ENCODE measurements around the gene KCNH1. TPM values are rescaled to one million over a fixed set of nuclear protein-coding genes. Genes with fewer than 3 reads are reported as not detected.

KCNH1 gene
- total RNA-seq, 1 donor from 2014 or later, result 0.10 TPM

DNA sequence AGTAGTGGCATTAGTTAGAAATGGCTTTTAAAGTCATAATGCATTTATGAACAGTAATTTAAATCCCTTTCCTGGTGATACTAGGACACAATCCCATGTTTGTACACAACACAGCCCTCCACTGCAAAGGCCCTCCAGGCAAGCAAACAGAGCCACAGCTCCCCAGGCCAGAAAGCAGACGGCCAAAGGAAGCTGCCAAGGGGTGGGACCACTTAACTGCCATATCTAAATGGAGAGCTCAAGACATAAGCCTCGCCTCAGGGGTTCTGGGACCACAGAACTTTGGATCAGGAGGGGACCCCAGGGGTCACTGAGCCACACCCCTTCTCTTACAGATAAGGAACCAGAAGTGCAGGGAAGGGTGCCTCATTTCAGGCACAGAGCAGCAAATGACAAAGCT is 189.7 kb downstream of the KCNH1 start:
- no peaks in the 10 kb centered on the region for H3K27me3 Mint-ChIP-seq (ENCODE audit: unreplicated experiment)

DNA sequence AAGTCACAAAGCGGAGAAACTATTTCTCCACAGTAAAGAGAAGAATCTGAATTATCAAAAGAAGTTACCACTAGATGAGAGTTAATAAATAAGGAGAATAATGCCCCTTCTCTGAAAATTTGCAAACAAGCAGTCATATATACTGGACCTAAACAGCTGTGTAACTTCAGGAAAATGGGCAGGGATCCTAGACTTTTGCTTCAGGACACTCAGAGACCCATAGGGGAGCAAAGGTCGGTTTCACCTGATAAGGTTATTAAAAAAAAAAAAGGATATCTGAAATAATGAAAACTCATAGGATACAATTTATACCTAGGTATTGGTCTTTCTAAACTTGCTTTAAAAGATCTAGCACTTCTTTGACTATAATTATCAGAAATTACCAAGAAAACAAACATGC is 191.4 kb downstream of the KCNH1 start:
- Mint-ChIP-seq H3K27me3 (ENCODE audit: unreplicated experiment) (no peaks in the 10 kb centered on the region), H3K27ac (ENCODE audit: unreplicated experiment) (no peak overlapping the region), H3K4me1 (ENCODE audit: unreplicated experiment) (no peaks in the 10 kb centered on the region), H3K9me3 (ENCODE audit: unreplicated experiment) (no peaks in the 10 kb centered on the region), H3K4me3 (ENCODE audit: unreplicated experiment) (no peak overlapping the region), H3K36me3 (ENCODE audit: low read depth, unreplicated experiment) (no peaks in the 10 kb centered on the region)
- TF ChIP-seq, protein P1, sequence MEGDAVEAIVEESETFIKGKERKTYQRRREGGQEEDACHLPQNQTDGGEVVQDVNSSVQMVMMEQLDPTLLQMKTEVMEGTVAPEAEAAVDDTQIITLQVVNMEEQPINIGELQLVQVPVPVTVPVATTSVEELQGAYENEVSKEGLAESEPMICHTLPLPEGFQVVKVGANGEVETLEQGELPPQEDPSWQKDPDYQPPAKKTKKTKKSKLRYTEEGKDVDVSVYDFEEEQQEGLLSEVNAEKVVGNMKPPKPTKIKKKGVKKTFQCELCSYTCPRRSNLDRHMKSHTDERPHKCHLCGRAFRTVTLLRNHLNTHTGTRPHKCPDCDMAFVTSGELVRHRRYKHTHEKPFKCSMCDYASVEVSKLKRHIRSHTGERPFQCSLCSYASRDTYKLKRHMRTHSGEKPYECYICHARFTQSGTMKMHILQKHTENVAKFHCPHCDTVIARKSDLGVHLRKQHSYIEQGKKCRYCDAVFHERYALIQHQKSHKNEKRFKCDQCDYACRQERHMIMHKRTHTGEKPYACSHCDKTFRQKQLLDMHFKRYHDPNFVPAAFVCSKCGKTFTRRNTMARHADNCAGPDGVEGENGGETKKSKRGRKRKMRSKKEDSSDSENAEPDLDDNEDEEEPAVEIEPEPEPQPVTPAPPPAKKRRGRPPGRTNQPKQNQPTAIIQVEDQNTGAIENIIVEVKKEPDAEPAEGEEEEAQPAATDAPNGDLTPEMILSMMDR (IDR thresholded peaks at IDR 0.05; ENCODE audit: unreplicated experiment), result no peak
- DNase-seq (ENCODE audit: low spot score), result no peak

More for the DNA sequence above, 189.7 kb downstream of the KCNH1 start:
- H3K27ac Mint-ChIP-seq (ENCODE audit: unreplicated experiment), result no peak overlapping the region
- H3K4me1 Mint-ChIP-seq (ENCODE audit: unreplicated experiment), result no peaks in the 10 kb centered on the region
- no peak overlapping the region for H3K4me3 Mint-ChIP-seq (ENCODE audit: unreplicated experiment)
- no peaks in the 10 kb centered on the region for H3K36me3 Mint-ChIP-seq (ENCODE audit: low read depth, unreplicated experiment)
- H3K9me3 Mint-ChIP-seq (ENCODE audit: unreplicated experiment), result no peaks in the 10 kb centered on the region
- no peak for DNase-seq (ENCODE audit: low spot score)
- TF ChIP-seq, protein P1 (IDR thresholded peaks at IDR 0.05; ENCODE audit: unreplicated experiment), result no peak

DNA sequence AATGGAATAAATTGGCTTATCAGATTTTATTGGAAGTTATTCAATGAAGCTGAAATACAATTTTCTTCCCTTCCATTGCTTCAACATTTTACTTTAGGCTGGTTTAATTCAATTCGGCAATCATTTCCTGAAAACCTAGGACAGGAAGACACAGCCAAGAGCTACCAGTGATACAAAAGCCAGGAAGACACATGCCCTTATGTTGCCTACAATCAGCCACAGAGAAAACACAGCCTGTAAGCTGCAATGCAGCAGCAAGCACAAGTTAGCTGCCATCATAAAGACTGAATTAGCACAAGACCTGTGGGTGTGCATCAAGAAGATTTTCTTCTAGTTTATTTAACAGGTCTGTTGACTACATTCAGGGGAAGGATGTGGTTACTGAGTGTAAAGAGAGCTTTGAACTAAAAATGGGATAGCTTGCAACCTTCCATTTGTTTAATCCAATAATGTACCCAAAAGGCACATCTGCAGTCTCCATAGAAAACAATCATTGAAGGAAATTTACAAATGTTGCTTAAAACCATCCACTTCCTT is 193.8 kb downstream of the KCNH1 start:
- no peak for DNase-seq (ENCODE audit: low spot score)
- Mint-ChIP-seq H3K4me1 (ENCODE audit: unreplicated experiment) (no peaks in the 10 kb centered on the region), H3K36me3 (ENCODE audit: low read depth, unreplicated experiment) (no peaks in the 10 kb centered on the region), H3K9me3 (ENCODE audit: unreplicated experiment) (no peaks in the 10 kb centered on the region), H3K27me3 (ENCODE audit: unreplicated experiment) (no peaks in the 10 kb centered on the region), H3K4me3 (ENCODE audit: unreplicated experiment) (no peak overlapping the region), H3K27ac (ENCODE audit: unreplicated experiment) (no peak overlapping the region)
- TF ChIP-seq, protein P1 (IDR thresholded peaks at IDR 0.05; ENCODE audit: unreplicated experiment), result no peak

DNA sequence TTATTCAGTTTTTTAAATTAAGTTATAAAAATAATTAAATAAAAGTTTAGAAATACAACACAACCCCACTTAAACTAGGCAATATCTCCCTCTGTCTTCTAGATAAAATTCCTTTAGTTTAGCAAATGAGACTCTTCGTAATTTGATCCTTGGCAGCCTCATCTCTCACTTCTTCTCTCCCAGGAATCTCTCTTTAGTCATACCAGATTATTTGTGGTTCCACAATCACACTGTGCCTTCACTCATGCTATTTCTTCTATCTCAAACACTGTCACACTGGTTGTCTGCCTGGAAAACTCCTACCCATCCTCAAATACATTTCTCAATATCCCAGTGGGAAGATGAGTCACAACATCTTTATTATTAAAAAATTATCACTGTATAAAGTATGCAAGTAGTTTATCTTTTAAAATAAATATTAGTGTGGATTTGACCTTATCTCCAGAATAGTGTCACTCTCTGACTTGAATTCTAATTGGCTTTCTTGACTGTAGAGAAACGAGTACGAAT is 195.5 kb downstream of the KCNH1 start:
- Mint-ChIP-seq H3K9me3 (ENCODE audit: unreplicated experiment) (no peaks in the 10 kb centered on the region), H3K27me3 (ENCODE audit: unreplicated experiment) (no peaks in the 10 kb centered on the region), H3K27ac (ENCODE audit: unreplicated experiment) (no peak overlapping the region), H3K36me3 (ENCODE audit: low read depth, unreplicated experiment) (no peaks in the 10 kb centered on the region), H3K4me3 (ENCODE audit: unreplicated experiment) (no peak overlapping the region), H3K4me1 (ENCODE audit: unreplicated experiment) (no peaks in the 10 kb centered on the region)
- no peak for DNase-seq (ENCODE audit: low spot score)
- TF ChIP-seq, protein P1 (IDR thresholded peaks at IDR 0.05; ENCODE audit: unreplicated experiment), result no peak

DNA sequence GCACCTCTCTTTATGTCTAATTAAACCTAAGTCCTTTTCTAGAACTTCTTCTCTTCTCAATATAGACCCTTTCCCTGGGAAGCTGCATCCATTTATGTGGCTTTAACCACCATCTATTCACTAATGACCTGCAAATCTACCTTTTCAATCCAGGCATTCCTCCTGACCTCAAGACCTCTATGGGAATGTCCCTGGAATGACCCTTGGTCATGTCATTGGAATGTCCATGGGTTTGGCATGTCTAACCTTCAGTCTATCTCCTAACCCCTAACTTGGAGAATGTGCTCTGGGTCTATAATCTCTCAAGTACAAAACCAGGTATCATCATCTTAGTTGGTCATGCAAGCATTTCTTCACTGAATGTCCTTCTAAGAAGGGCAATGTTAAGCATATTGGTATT is 196.1 kb downstream of the KCNH1 start:
- Mint-ChIP-seq H3K4me1 (ENCODE audit: unreplicated experiment) (no peaks in the 10 kb centered on the region), H3K27me3 (ENCODE audit: unreplicated experiment) (no peaks in the 10 kb centered on the region), H3K36me3 (ENCODE audit: low read depth, unreplicated experiment) (no peaks in the 10 kb centered on the region), H3K27ac (ENCODE audit: unreplicated experiment) (no peak overlapping the region), H3K9me3 (ENCODE audit: unreplicated experiment) (no peaks in the 10 kb centered on the region), H3K4me3 (ENCODE audit: unreplicated experiment) (no peak overlapping the region)
- TF ChIP-seq, protein P1 (IDR thresholded peaks at IDR 0.05; ENCODE audit: unreplicated experiment), result no peak
- DNase-seq (ENCODE audit: low spot score), result no peak

Data from endothelial cell (in vitro differentiated cells).